ENCODE data around the gene TGIF2. TPM values are rescaled to one million over a fixed set of nuclear protein-coding genes. Genes with fewer than 3 reads are reported as not detected.
A peak's percentile ranks its signal among the peaks of the same experiment; 100 is the strongest.
"Not testable (repeated sequence)": the region's sequence is repeated elsewhere in the genome, so short reads cannot be mapped to it uniquely, and the experiment has no call there.

Gene TGIF2
- total RNA-seq, 1 experiment from 2014 or later: 9.0 TPM

- DNase-seq (ENCODE audit: low spot score): no peak
Measured at GRCh38 chr20:36547186-36548005, 26.0 kb upstream of the TGIF2 start.

GRCh38 chr20:36548006-36548315 lies 25.4 kb upstream of the TGIF2 start:
- DNase-seq (ENCODE audit: low spot score): no peak

DNA sequence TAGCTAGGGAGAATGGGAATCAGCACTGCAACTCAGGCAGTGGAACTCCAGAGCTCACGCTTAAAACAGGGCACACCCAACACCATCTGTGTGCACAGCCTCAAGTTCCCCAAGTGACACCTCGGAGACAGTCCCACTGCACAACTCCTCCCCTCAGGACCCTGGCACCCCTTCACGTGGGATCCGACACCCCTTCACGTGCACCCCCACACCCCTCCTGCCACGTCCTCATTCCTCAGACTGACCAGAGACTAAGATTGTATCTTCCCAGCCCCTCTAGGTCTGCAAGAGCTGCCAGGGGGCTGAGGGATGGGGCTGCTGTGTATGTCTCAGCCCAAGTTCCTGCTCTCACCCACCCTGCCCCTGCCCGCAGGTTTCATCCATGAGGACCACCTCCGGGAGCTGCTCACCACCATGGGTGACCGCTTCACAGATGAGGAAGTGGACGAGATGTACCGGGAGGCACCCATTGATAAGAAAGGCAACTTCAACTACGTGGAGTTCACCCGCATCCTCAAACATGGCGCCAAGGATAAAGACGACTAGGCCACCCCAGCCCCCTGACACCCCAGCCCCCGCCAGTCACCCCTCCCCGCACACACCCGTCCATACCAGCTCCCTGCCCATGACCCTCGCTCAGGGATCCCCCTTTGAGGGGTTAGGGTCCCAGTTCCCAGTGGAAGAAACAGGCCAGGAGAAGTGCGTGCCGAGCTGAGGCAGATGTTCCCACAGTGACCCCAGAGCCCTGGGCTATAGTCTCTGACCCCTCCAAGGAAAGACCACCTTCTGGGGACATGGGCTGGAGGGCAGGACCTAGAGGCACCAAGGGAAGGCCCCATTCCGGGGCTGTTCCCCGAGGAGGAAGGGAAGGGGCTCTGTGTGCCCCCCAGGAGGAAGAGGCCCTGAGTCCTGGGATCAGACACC lies 24.4 kb upstream of the TGIF2 start:
- DNase-seq (ENCODE audit: low spot score): no peak

GRCh38 chr20:36549628-36549941 lies 23.8 kb upstream of the TGIF2 start:
- DNase-seq (ENCODE audit: low spot score): no peak

DNA sequence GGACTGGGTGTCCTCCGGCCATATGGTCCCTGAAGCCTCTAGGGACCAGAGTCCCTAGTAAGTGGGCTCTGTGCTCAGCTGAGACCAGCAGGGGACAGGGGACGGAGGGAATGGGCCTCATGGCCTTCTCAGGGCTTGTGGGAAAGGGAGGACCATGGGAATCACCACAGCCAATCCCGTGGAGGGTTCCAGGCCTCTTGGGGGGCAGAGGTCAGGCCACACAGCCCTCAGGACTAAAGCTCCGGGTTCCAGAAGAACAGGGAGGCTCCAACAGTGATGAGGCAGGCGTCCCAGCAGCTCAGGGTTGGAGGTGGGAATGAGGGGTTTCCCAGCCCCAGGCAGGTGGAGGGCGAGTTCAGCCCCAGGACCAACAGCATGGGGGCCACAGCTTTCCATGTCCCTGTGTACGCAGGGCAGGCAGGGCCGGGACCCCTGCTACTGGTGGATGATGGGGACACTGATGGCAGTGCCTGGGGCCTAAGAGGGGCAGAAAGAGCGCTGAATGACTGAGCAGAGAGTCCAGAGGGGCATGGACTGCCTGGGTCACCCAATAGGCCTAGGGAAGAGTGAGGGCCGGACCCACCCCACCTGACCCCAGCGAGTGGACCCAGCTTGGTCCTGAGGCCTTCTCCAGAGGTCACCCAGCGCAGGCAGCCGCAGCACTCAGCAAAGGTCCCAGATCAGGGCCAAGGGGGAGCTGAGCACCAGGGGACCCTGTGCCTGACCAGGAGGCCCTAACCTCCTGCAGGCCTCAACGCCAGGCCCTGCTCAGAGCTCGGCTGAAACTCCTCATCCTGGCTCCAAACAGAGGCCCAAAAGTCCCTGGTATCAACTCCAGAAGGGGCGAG lies 23.2 kb upstream of the TGIF2 start:
- no peak for DNase-seq (ENCODE audit: low spot score)

- DNase-seq (ENCODE audit: low spot score): no peak
Measured at GRCh38 chr20:36550790-36551299, 22.6 kb upstream of the TGIF2 start.

DNA sequence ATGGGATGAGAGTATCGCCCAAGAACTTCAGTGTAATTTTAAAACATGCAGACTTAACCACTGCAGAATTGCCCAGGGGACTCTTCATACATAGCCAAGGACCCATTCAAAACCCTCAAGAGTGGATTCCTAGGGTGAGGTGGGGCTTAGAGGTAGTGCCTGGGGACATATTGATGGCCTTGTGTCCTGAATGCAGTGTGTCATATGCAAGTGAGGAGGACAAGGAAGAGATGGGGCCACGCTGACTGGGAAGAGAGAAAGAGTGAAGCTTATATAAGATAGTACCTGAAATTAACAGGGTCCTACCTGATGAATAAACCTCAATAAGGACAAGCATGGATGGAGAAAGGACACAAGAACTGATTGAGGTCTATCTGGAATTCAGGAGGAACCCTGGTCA lies 18.1 kb upstream of the TGIF2 start:
- DNase-seq (ENCODE audit: low spot score): no peak

DNA sequence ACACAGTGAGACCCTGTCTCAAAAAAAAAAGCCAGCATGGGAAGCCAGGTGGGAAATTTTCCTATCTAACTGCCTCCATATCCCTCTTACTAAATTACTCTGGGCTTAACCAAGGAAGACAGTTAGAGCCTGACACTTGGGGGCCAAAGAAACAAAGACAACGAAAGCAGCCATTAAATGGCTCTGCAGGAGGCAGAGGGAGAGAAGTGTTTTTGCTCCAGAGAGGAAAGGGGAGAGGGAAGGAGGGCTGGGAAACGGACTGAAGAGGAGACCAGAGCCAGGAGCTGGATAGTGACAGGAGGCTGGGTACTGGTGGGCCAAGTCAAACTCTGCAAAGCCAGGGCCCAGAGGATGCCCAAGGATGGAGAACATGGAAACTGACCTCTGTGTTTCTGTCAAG lies 10.7 kb upstream of the TGIF2 start:
- no peak for DNase-seq (ENCODE audit: low spot score)

- no peak for DNase-seq (ENCODE audit: low spot score)
Measured at GRCh38 chr20:36563374-36563773, 10.0 kb upstream of the TGIF2 start.

GRCh38 chr20:36564078-36564725 lies 9.2 kb upstream of the TGIF2 start:
- not testable (repeated sequence) for DNase-seq (ENCODE audit: low spot score)

DNA sequence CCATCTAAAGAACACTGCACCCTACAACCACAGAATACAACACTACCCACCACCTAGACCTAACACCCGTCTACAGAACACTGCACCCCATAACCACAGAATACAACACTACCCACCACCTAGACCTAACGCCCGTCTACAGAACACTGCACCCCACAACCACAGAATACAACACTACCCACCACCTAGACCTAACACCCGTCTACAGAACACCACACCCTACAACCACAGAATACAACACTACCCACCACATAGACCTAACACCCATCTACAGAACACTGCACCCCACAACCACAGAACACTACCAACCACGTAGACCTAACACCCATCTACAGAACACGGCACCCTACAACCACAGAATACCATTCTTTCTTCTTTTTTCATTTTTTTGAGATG lies 8.7 kb upstream of the TGIF2 start:
- DNase-seq (ENCODE audit: low spot score): not testable (repeated sequence)

DNA sequence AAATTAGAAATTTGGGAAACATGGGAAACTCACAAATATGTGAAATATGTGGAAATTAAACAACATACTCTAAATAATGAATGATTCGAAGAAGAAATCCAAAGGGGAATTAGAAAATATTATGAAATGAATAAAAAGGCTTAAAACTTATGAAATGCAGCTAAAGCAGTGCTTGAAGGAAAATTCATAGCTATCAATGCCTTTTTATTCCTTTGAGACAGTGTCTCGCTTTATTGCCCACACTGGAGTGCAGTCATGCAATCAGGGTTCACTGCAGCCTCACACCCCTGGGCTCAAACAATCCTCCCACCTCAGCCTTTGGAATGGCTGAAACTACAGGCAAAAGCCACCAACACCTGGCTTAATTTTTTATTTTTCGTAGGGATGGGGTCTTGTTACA lies 7.9 kb upstream of the TGIF2 start:
- no peak for DNase-seq (ENCODE audit: low spot score)

GRCh38 chr20:36569847-36570429 lies 3.5 kb upstream of the TGIF2 start:
- peak; percentile 52 for DNase-seq (ENCODE audit: low spot score)

GRCh38 chr20:36571564-36572504 lies 1.6 kb upstream of the TGIF2 start:
- no peak for DNase-seq (ENCODE audit: low spot score)

- DNase-seq (ENCODE audit: low spot score): no peak
Measured at GRCh38 chr20:36572701-36573102, 695 bp upstream of the TGIF2 start.

DNA sequence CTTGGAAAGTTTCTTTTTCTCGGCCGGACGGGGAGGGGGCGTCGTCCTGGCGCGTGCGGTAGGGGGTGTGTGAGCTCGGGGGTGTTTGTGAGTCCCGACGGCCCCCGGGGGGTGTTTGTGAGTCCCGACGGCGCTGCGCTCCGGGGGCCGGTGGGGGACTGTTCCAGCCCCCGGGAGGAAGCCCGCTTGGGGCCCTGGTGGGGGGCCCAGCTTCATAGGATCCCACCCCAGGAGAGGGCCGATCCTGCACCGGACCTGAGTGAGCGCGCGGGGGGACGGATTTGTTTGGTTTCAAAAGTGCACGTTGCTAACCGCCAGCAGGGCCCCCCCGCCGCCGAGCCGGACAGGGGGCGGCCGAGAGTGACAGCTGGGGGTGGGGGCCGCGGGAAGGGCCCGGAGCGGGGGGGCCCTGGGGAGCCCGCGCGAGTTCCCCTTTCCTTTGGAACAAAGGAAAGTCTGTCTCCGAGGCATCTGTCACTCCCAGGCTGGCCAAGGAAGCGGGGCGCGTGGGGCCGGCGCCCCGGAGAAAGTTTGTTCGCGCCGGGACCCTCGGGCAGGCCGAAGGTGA lies 485 bp downstream of the TGIF2 start:
- no peak for DNase-seq (ENCODE audit: low spot score)

GRCh38 chr20:36574366-36575135 lies 1.2 kb downstream of the TGIF2 start:
- no peak for DNase-seq (ENCODE audit: low spot score)

DNA sequence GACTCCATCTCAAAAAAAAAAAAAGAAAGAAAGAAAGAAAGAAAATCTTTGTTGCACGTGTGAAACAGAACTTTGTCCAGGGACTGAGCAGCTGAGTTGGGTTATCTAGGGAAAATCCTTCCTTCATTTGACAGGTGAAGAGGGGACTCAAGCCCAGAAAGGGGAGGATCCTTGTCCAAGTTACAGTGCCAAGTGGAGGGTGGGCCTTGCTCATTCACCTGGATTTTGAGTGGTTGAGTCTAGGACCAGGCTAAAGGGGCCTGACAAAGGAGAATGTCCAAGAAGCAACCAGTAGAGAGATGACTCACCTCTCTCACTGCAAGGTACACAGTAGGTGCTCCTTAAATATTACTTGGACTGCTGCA lies 2.7 kb downstream of the TGIF2 start:
- no peak for DNase-seq (ENCODE audit: low spot score)
